RKO (cell line): ENCODE measurements around the gene HDAC5.
"Not testable (repeated sequence)": the region's sequence is repeated elsewhere in the genome, so short reads cannot be mapped to it uniquely, and the experiment has no call there.

ENCODE experiments used
- DNase-seq: peaks from one replicate; pipeline ENCODE4 v3.0.0-alpha.2; 2016; ENCODE audit warnings: low spot score

Gene HDAC5

GRCh38 chr17:44132275-44132821 is 8.9 kb upstream of the HDAC5 start:
- DNase-seq: no peak

GRCh38 chr17:44131372-44131771 is 7.9 kb upstream of the HDAC5 start:
- DNase-seq: not testable (repeated sequence)

- no peak for DNase-seq
Observed at GRCh38 chr17:44130693-44131349, 7.4 kb upstream of the HDAC5 start.

- no peak for DNase-seq
Observed at GRCh38 chr17:44128383-44128782, 4.9 kb upstream of the HDAC5 start.

- no peak for DNase-seq
Observed at GRCh38 chr17:44124118-44124438, 637 bp upstream of the HDAC5 start.

- DNase-seq: no peak
Observed at GRCh38 chr17:44122816-44123355, 555 bp downstream of the HDAC5 start.

GRCh38 chr17:44121997-44122815 is 1.2 kb downstream of the HDAC5 start:
- no peak for DNase-seq

GRCh38 chr17:44120851-44121605 is 2.4 kb downstream of the HDAC5 start:
- no peak for DNase-seq

- DNase-seq: not testable (repeated sequence)
Observed at GRCh38 chr17:44120281-44120680, 3.2 kb downstream of the HDAC5 start.

GRCh38 chr17:44119798-44120197 is 3.6 kb downstream of the HDAC5 start:
- DNase-seq: no peak

- DNase-seq: no peak
Observed at GRCh38 chr17:44119062-44119461, 4.4 kb downstream of the HDAC5 start.

- DNase-seq: no peak
Observed at GRCh38 chr17:44118427-44119050, 4.9 kb downstream of the HDAC5 start.

- DNase-seq: no peak
Observed at GRCh38 chr17:44117351-44117750, 6.1 kb downstream of the HDAC5 start.

GRCh38 chr17:44115585-44116415 is 7.6 kb downstream of the HDAC5 start:
- DNase-seq: no peak

- DNase-seq: no peak
Observed at GRCh38 chr17:44113868-44114840, 9.3 kb downstream of the HDAC5 start.

- DNase-seq: no peak
Observed at GRCh38 chr17:44113382-44113781, 10.1 kb downstream of the HDAC5 start.

- DNase-seq: no peak
Observed at GRCh38 chr17:44112284-44113280, 10.9 kb downstream of the HDAC5 start.

- no peak for DNase-seq
Observed at GRCh38 chr17:44111777-44112176, 11.7 kb downstream of the HDAC5 start.
